Ascending aorta (tissue), 2 donors: ENCODE data around the gene RGS7. TPM values are rescaled to one million over a fixed set of nuclear protein-coding genes. Genes with fewer than 3 reads are reported as not detected.

Experiments
- DNase-seq, 2 donors: peaks; one replicate each; pipeline ENCODE4 v3.0.0-alpha.2; 2019; ENCODE audit warnings: low spot score in 2 of 2
- H3K27ac ChIP-seq, 2 donors: fragments of 200-600 bp; sonication (generic); one replicate each; pipeline ENCODE4 v1.5.1; 2016 to 2017; ENCODE audit warnings: mild to moderate bottlenecking in 1 of 2
- H3K27me3 ChIP-seq: fragments of 200-600 bp; sonication (generic); one replicate; pipeline ENCODE4 v1.5.1; 2017
- H3K36me3 ChIP-seq, 2 donors: fragments of 200-600 bp; sonication (generic); one replicate each; pipeline ENCODE4 v1.5.1; 2016
- H3K4me1 ChIP-seq, 2 donors: fragments of 200-600 bp; sonication (generic); one replicate each; pipeline ENCODE4 v1.5.1; 2016 to 2017; ENCODE audit warnings: mild to moderate bottlenecking in 1 of 2
- H3K4me3 ChIP-seq, 2 donors: fragments of 200-600 bp; sonication (generic); one replicate each; pipeline ENCODE4 v1.5.1; 2016 to 2017; ENCODE audit warnings: mild to moderate bottlenecking in 1 of 2
- H3K9me3 ChIP-seq, 2 donors: fragments of 200-600 bp; sonication (generic); one replicate each; pipeline ENCODE4 v1.5.1; 2016
- CTCF ChIP-seq, 3 experiments: fragments of 200-600 bp in 2 of 3; fragments of 450-650 bp in 1 of 3; sonication (generic) in 2 of 3; IDR thresholded peaks; one replicate each; pipeline ENCODE4 v1.5.1; 2016 to 2019; ENCODE audit warnings: antibody characterized with exemption in 3 of 3, mild to moderate bottlenecking in 1 of 3, moderate library complexity in 1 of 3
- intact Hi-C: fragments of 100-400 bp; cut with DNase I; formaldehyde crosslinking; loops from one replicate; pipeline ENCODE4 v1.15.1; 2023
- total RNA-seq: library from RNA; depleted of rRNA; stranded (reverse); fragments of >200 nt; gene quantifications from one replicate; pipeline ENCODE4 v1.1.0, GENCODE V29; 2016

The RGS7 gene
- total RNA-seq, 1 donor from 2014 or later, result not detected

DNA sequence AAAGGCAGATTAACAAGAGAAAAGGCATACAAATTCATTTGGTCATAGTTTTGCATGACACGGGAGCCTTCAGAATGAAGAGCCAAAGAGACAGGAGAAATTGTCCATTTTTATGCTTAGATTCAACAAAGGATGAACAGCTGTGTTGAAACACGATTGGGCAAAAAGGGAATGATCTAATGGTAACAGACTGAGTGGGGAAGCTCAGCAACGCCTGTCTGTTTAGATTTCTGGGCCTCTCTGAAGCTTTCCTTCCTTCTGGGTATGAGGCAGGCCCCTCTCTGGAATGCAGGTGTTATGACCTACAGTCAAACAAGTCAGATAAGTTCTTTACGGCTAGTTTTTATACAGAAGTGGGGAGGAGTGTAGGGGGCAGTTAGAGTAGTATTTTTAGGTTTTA is 154.6 kb downstream of the RGS7 start:
- intact Hi-C loops, result no loop called here
- no peak for TF ChIP-seq CTCF (IDR thresholded peaks at IDR 0.05)
- no peaks in the 10 kb centered on the region for H3K36me3 ChIP-seq
- H3K4me1 ChIP-seq, result no peaks in the 10 kb centered on the region
- H3K27ac ChIP-seq, result no peak overlapping the region
- DNase-seq, result no peak
- no peak overlapping the region for H3K4me3 ChIP-seq
- no peaks in the 10 kb centered on the region for H3K9me3 ChIP-seq
- H3K27me3 ChIP-seq, result no peaks in the 10 kb centered on the region

DNA sequence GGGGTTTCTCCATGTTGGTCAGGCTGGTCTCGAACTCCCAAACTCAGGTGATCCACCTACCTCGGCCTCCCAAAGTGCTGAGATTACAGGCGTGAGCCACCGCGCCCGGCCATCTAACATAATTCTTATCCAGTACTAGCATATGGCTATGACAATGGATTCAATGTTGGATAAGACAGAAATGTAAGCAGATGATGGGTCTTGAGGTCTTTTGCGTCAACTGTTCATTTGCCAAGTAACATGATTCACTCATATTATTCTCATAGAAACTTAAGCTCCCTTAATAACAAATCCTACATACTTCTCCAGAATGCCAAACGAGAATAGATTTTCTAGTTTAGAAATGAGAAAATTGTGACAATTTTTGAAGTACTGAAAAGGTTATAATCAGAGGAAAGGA is 170.3 kb downstream of the RGS7 start:
- no peak for TF ChIP-seq CTCF (IDR thresholded peaks at IDR 0.05)
- Histone ChIP-seq H3K9me3 (no peaks in the 10 kb centered on the region), H3K4me1 (no peaks in the 10 kb centered on the region), H3K4me3 (no peak overlapping the region), H3K36me3 (no peaks in the 10 kb centered on the region), H3K27ac (no peak overlapping the region), H3K27me3 (no peaks in the 10 kb centered on the region)
- DNase-seq, result no peak
- intact Hi-C loops, result no loop called here

GRCh38 chr1:241181971-241182370 is 175.0 kb downstream of the RGS7 start:
- DNase-seq, result no peak
- no peaks in the 10 kb centered on the region for H3K4me1 ChIP-seq
- no peaks in the 10 kb centered on the region for H3K9me3 ChIP-seq
- H3K4me3 ChIP-seq, result no peak overlapping the region
- intact Hi-C loops, result no loop called here
- H3K27ac ChIP-seq, result no peak overlapping the region
- no peaks in the 10 kb centered on the region for H3K27me3 ChIP-seq
- TF ChIP-seq CTCF (IDR thresholded peaks at IDR 0.05), result no peak
- no peaks in the 10 kb centered on the region for H3K36me3 ChIP-seq

- Histone ChIP-seq H3K36me3 (no peaks in the 10 kb centered on the region), H3K9me3 (no peaks in the 10 kb centered on the region), H3K4me1 (no peaks in the 10 kb centered on the region), H3K27me3 (no peaks in the 10 kb centered on the region), H3K4me3 (no peak overlapping the region), H3K27ac (no peak overlapping the region)
- TF ChIP-seq CTCF (IDR thresholded peaks at IDR 0.05), result no peak
- intact Hi-C loops, result no loop called here
- no peak for DNase-seq
Observed at GRCh38 chr1:241181471-241181870, 175.5 kb downstream of the RGS7 start.

DNA sequence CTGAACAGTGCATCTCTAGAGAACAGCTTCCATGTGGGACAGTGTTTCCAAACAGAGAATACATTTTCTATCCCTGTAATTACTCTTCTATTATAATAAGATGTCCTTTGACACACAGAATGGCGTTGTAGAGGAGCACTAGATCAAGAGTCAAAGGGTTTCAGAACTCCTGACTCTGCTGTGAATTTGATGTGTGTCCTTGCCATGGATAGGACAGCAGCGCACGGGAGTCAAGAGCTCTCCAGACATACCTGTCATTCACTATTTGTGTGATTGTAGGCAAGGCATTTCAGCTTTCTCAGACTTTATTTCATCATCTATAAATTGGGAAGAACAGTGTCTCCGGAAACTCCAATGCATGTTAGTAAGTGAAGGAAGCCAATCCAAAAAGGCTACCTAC is 176.4 kb downstream of the RGS7 start:
- H3K27me3 ChIP-seq, result no peaks in the 10 kb centered on the region
- no peak overlapping the region for H3K4me3 ChIP-seq
- intact Hi-C loops, result no loop called here
- no peak for DNase-seq
- H3K4me1 ChIP-seq, result no peaks in the 10 kb centered on the region
- no peak overlapping the region for H3K27ac ChIP-seq
- H3K36me3 ChIP-seq, result no peaks in the 10 kb centered on the region
- no peak for TF ChIP-seq CTCF (IDR thresholded peaks at IDR 0.05)
- H3K9me3 ChIP-seq, result no peaks in the 10 kb centered on the region

GRCh38 chr1:241177660-241178059 is 179.3 kb downstream of the RGS7 start:
- no peak for DNase-seq
- Histone ChIP-seq H3K27me3 (no peaks in the 10 kb centered on the region), H3K27ac (no peak overlapping the region), H3K4me1 (no peaks in the 10 kb centered on the region), H3K36me3 (no peaks in the 10 kb centered on the region), H3K9me3 (no peaks in the 10 kb centered on the region), H3K4me3 (no peak overlapping the region)
- intact Hi-C loops, result no loop called here
- TF ChIP-seq CTCF (IDR thresholded peaks at IDR 0.05), result no peak
